SK-N-SH (cell line): ENCODE results near the gene PARD3.

ENCODE experiments used
- CTCF ChIP-seq: fragments of 200-600 bp; sonication (generic); IDR thresholded peaks from 2 replicates; pipeline ENCODE4 v1.6.1; 2017; ENCODE audit warnings: antibody characterized with exemption, mild to moderate bottlenecking, moderate library complexity
- GABPA ChIP-seq: IDR thresholded peaks from 2 replicates; pipeline ENCODE4 v1.4.0; 2012; ENCODE audit warnings: low read depth, mild to moderate bottlenecking
- POLR2AphosphoS5 ChIP-seq: IDR thresholded peaks from 2 replicates; pipeline ENCODE4 v1.6.1; 2012; ENCODE audit warnings: low read depth, low read length
- SIN3A ChIP-seq: IDR thresholded peaks from 2 replicates; pipeline ENCODE4 v1.6.1; 2012; ENCODE audit warnings: low read depth, mild to moderate bottlenecking, low read length, moderate library complexity, borderline replicate concordance
- SMC3 ChIP-seq: IDR thresholded peaks from 2 replicates; pipeline ENCODE4 v1.6.1; 2012; ENCODE audit warnings: low read depth, low read length, improper control_type of control experiment
- USF1 ChIP-seq: IDR thresholded peaks from 2 replicates; pipeline ENCODE4 v1.4.0; 2012; ENCODE audit warnings: low read depth, borderline replicate concordance

GRCh38 chr10:34814223-34814912 is 728 bp downstream of the PARD3 start:
- no peak for TF ChIP-seq GABPA
- no peak for TF ChIP-seq SMC3
- TF ChIP-seq CTCF = no peak; the same call in 1 of the 2 replicates
- TF ChIP-seq USF1 = no peak
- TF ChIP-seq POLR2AphosphoS5 = no peak
- TF ChIP-seq SIN3A = no peak
